Sigmoid colon (tissue), 3 donors: ENCODE data around the gene ZNF607.

ENCODE experiments used
- CTCF ChIP-seq, 4 experiments: fragments of 450-650 bp in 3 of 4; fragments of 200-600 bp in 1 of 4; IDR thresholded peaks; one replicate each; pipeline ENCODE4 v1.5.1; 2016 to 2019; ENCODE audit warnings: antibody characterized with exemption in 4 of 4, mild to moderate bottlenecking in 3 of 4, moderate library complexity in 2 of 4
- POLR2A ChIP-seq, 2 donors: fragments of 450-650 bp; IDR thresholded peaks; one replicate each; pipeline ENCODE4 v1.6.1; 2016; ENCODE audit warnings: antibody characterized with exemption in 2 of 2, mild to moderate bottlenecking in 2 of 2, moderate library complexity in 2 of 2

GRCh38 chr19:37718304-37718703, 1.3 kb downstream of the ZNF607 start:
- TF ChIP-seq CTCF (IDR thresholded peaks at IDR 0.05) = no peak
- no peak for TF ChIP-seq POLR2A (IDR thresholded peaks at IDR 0.05)
